Measurements from ENCODE around the gene BCAT1.

The BCAT1 gene

GRCh38 chr12:24947541-24948419 lies 1.1 kb downstream of the BCAT1 start:
- peaks cover 27 to 32% of the 10 kb centered on the region in 2 experiments for H3K4me1 ChIP-seq (ENCODE audit: control insufficient read depth in 1 of 2, insufficient read depth in 1 of 2, low read depth in 1 of 2, low read length in 1 of 2)
- no peaks in the 10 kb centered on the region for H3K36me3 ChIP-seq
- no peaks in the 10 kb centered on the region for H3K9me3 ChIP-seq
- H3K27ac ChIP-seq, result no peak overlapping the region
- no peak for TF ChIP-seq CTCF (IDR thresholded peaks at IDR 0.05)
- peaks cover 43% of the 10 kb centered on the region for H3K27me3 ChIP-seq
- H3K4me3 ChIP-seq (ENCODE audit: low read depth in 1 of 2, low read length in 1 of 2), result peak overlapping the region; percentile 56 to 59

- Histone ChIP-seq H3K27me3 (peaks cover 43% of the 10 kb centered on the region), H3K4me1 (ENCODE audit: control insufficient read depth in 1 of 2, insufficient read depth in 1 of 2, low read depth in 1 of 2, low read length in 1 of 2) (peaks cover 27 to 32% of the 10 kb centered on the region in 2 experiments), H3K9me3 (no peaks in the 10 kb centered on the region), H3K36me3 (no peaks in the 10 kb centered on the region), H3K27ac (no peak overlapping the region), H3K4me3 (ENCODE audit: low read depth in 1 of 2, low read length in 1 of 2) (no peak overlapping the region)
- TF ChIP-seq CTCF (IDR thresholded peaks at IDR 0.05), result no peak
Measured at GRCh38 chr12:24945845-24946244, 3.1 kb downstream of the BCAT1 start.

- H3K27ac ChIP-seq, result no peak overlapping the region
- H3K4me1 ChIP-seq (ENCODE audit: control insufficient read depth in 1 of 2, insufficient read depth in 1 of 2, low read depth in 1 of 2, low read length in 1 of 2), result peaks cover 27 to 32% of the 10 kb centered on the region in 2 experiments
- peaks cover 36% of the 10 kb centered on the region for H3K27me3 ChIP-seq
- no peaks in the 10 kb centered on the region for H3K9me3 ChIP-seq
- no peaks in the 10 kb centered on the region for H3K36me3 ChIP-seq
- TF ChIP-seq CTCF (IDR thresholded peaks at IDR 0.05), result no peak
- H3K4me3 ChIP-seq (ENCODE audit: low read depth in 1 of 2, low read length in 1 of 2), result no peak overlapping the region
Measured at GRCh38 chr12:24945039-24945438, 3.9 kb downstream of the BCAT1 start.

GRCh38 chr12:24944601-24944975 lies 4.3 kb downstream of the BCAT1 start:
- Histone ChIP-seq H3K27me3 (peaks cover 31% of the 10 kb centered on the region), H3K36me3 (no peaks in the 10 kb centered on the region), H3K27ac (no peak overlapping the region), H3K4me3 (ENCODE audit: low read depth in 1 of 2, low read length in 1 of 2) (no peak overlapping the region), H3K4me1 (ENCODE audit: control insufficient read depth in 1 of 2, insufficient read depth in 1 of 2, low read depth in 1 of 2, low read length in 1 of 2) (peaks cover 27 to 32% of the 10 kb centered on the region in 2 experiments), H3K9me3 (no peaks in the 10 kb centered on the region)
- TF ChIP-seq CTCF (IDR thresholded peaks at IDR 0.05), result no peak

GRCh38 chr12:24943947-24944600 lies 4.8 kb downstream of the BCAT1 start:
- Histone ChIP-seq H3K36me3 (no peaks in the 10 kb centered on the region), H3K4me3 (ENCODE audit: low read depth in 1 of 2, low read length in 1 of 2) (no peak overlapping the region), H3K4me1 (ENCODE audit: control insufficient read depth in 1 of 2, insufficient read depth in 1 of 2, low read depth in 1 of 2, low read length in 1 of 2) (peaks cover 26 to 30% of the 10 kb centered on the region in 2 experiments), H3K27ac (no peak overlapping the region), H3K9me3 (no peaks in the 10 kb centered on the region), H3K27me3 (peaks cover 26% of the 10 kb centered on the region)
- TF ChIP-seq CTCF (IDR thresholded peaks at IDR 0.05), result no peak

All from neutrophil (primary cell).